Activated T-cell treated with anti-CD3 and anti-CD28 coated beads for 48 hours (primary cell): ENCODE results near the gene MRPS18A.
"Not testable (repeated sequence)": the region's sequence is repeated elsewhere in the genome, so short reads cannot be mapped to it uniquely, and the experiment has no call there.

Experiments used
- DNase-seq: peaks from one replicate; pipeline ENCODE4 v3.0.0-alpha.2; 2020; ENCODE audit warnings: low read depth

Gene MRPS18A

DNA sequence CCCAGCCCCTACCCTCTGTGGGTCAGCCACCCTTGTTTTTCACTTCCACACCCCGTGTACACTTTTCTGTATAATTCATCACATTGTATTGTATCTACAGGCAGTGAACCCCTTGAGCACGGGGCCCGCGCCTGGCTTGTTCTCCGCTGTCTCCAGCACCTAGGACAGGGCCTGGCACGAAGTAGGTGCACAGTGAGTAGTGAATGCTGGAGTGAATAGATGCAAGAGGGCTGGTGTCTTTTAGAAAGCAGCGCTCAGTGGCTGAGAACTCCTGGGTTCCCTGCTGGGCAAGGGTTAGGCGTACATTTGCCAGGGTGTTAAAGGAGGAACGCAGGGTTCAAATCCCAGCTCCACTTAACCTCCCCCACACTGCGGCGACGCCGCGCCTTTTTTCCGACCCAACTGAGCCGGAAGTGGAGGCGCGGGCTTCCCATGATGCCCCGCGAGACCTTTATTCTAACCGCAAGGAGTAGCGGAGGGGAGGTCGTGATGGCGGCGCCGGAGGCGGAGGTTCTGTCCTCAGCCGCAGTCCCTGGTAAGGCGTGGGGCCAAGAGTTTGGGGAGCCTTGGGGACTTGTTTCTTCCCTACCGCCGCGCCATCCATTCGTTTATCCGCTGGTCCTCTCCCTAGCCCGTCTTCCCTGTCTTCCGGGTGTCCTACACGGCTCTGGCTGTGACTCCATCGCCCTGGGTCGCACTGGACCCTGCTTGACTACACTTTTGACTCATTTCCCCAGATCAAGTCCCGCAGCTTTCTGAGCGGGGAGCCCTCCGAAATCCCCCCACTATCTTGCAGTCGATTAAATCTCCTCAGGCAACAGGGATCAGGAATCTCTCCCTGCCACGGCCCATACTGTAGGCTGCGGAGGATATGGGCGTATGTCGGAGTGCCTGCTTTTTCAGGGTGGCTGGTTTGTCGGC lies 51.9 kb downstream of the MRPS18A start, which contains the start of gene MAD2L1BP:
Gene MAD2L1BP (plus strand): TSS at position 454 of the 921 bp plus-strand sequence. CDS start 36 bp downstream, at position 490.
- peak; percentile 81 for DNase-seq

DNA sequence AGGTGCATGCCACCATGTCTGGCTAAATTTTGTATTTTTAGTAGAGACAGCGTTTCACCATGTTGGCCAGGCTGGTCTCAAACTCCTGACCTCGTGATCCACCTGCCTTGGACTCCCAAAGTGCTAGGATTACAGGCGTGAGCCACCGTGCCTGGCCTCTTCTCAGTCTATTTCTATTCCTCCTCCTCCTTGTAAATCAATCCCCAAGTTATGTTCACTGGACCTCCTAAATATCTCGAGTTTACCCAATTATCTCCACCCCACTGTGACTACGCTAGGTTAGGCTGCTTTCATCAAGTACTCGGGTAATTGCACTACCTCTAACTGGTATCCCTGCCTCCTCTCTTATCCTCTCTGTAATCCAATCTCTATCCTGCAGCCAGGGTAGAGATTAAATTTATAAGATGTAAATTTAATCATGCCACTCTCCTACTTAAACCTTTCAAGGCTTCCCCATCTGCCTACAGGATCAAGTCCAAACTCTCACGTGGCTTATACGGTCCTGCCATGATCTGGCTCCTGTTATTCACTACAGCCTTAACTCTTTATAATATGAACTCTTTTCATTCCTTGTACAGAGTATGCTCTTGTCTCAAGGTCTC lies 52.8 kb downstream of the MRPS18A start:
- DNase-seq, result no peak

DNA sequence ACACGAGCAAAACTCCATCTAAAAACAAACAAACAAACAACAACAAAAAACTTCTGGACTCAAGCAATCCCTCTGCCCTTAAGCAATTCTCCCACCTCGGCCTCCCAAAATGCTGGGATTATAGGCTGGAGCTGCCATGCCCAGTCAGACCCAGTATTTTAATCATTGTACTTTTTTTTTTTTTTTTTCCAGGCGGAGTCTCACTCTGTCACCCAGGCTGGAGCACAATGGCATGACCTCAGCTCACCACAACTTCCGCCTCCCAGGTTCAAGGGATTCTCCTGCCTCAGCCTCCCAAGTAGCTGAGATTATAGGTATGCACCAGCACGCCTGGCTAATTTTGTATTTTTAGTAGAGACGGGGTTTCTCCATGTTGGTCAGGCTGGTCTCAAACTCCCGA lies 54.6 kb downstream of the MRPS18A start:
- DNase-seq, result not testable (repeated sequence)

DNA sequence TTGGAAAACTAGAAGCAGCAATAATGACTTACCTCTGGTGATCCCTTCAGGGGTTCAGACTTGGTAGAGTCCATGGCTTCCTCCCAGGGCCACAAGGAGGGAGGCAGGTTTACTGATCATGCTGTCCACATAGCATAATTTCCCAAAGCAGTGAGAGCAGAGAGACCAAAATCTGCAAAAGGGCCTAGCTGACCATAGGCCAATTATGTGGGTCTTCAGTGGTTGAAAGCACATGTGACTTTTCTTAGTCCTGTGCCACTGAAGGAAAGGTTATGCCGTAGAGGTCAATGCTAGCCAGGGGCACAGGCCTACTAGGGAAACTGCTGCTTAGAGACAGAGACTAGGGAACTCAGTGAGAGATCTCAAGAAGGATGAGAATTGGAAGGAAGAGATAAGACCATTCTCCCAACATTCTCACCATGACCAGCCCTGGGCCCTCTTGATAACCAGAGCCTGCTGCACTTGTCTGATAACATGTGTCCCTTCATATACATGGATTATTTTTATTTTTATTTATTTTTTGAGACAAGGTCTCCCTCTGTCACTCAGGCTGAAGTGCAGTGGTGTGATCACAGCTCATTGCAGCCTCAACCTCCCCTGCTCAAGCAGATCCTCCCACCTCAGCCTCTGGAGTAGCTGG lies 56.5 kb downstream of the MRPS18A start:
- no peak for DNase-seq

DNA sequence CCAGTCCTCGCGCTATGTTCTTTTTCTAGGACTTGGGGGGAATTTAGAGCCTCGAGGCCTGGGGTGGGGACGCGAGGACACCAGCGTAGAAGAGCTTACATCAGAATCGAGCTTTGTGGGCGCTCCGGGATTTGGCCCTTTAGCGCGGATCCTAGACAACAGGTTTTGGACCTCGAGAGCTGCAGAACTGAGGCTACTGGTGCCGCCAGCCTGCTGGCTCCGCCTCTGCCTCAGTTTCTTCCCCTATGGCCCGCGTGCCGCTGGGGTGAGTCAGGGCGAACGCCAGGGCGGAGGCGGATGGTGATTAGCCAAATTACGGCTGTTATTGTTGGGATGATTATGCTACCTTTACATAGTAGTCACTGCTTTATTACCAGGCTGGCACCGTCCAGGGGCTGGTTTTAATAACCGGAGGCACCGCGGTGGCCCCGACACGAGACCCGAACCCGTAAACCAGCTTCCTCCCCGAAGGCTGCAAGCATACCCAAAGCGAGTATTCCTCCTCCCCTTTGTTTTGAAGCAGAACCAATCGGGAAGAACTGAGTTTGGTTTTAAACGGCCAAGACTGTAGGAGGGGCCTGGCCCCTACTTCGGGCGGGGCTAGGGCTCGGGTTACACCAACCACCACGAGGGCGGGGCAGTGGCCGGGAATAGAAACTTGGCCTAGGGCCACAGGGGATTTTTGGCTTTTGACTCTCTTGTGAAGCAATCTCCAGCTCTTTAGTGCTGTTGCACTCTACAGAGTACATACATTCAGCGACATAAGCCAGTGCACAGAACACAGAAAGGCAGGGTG lies 57.9 kb downstream of the MRPS18A start:
- peak; percentile 87 for DNase-seq

DNA sequence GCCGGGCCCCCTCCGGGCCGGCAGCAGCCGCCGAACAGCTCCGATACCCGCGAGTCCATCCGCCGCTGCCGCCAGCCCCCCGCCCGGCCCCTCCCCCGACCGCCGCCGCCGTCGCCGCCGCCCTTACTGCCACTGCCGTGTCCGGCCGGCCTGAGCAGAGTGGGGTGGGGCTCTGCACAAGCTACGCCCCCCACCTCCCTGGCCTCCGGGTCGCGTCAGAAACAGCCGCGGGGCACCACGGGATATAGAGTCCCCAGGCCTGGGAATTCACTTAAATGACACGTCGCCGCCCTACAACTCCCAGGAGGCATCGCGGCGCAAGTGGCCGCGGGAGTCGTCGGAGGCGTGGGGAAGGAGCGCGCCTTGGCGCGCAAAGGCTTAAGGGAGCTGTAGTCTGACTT lies 58.5 kb downstream of the MRPS18A start, which contains the start of gene GTPBP2:
Gene GTPBP2 (minus strand): TSS at position 161 of the 401 bp plus-strand sequence. CDS start 102 bp downstream, at position 59.
- DNase-seq, result peak; percentile 95

DNA sequence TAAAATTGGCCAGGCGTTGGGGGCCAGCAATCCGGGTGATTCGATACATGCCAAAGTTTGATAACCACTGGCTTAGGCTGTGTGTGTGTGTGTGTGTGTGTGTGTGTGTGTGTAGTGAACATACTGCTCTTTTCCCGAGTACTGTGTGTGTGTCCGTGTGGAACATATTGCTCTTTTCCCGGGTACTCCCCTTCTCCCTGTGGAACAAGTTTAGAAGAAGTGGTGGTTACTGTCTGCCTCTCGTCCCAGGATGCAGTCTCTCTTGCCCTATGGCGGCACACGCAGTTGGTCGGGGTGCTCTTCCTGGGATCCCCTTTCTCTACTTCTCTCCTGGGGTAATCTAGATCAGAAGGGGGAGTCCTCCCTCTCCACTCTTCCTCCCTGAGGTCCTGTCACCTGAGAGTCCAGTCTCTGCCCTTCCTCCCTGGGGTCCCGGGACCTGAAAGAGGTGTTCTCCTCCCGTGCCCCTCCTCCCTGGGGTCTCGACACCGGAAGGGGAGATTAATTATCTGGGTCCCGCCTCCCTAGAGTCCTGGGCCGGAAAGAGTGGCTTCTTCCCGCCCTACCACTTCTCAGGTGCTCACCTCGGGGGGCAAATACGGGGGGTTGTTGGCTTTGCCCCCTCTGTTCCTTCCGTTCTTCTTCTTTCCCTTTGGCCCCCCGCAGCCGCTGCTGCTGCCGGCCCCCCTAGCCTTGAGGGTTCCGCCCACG lies 59.0 kb downstream of the MRPS18A start:
- peak; percentile 36 for DNase-seq

DNA sequence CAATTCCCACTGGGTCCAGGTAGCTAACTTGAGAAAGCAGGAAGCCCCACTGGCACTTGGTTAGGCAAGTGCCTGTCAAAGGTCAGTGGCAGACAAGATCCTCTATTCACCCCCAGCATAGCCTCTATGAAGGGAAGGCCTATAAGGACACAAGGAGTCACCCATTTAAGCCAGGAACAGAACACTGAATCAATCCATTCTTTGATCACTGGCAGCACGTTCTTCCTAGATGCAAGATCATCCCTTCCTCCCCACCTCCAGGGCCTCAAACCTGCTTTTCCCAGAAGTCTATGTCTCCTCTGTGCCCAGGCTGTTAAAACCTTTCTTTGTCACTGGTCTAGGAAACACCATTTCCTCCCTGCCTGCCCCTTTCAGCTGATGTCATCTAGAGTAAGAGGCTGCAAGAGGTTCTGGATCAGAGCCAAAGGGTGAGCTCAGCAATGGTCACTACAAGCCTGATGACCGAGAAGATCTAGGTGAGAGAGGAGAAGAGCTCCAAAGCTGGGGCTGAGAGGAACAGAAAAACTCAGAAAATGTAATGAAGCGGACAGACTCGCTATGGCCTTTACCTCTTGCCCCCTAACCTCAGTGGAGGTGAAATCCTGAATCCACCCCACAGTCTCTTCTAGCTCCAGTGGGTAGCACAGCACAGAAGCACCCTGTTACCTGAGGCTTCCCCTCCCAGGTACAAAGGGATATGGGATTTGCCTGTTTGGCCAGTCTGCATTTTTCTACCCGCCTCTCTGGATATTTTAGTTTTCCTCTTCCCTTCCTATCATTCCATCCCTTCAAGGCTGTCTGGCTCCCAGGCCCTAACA lies 60.4 kb downstream of the MRPS18A start:
- no peak for DNase-seq

DNA sequence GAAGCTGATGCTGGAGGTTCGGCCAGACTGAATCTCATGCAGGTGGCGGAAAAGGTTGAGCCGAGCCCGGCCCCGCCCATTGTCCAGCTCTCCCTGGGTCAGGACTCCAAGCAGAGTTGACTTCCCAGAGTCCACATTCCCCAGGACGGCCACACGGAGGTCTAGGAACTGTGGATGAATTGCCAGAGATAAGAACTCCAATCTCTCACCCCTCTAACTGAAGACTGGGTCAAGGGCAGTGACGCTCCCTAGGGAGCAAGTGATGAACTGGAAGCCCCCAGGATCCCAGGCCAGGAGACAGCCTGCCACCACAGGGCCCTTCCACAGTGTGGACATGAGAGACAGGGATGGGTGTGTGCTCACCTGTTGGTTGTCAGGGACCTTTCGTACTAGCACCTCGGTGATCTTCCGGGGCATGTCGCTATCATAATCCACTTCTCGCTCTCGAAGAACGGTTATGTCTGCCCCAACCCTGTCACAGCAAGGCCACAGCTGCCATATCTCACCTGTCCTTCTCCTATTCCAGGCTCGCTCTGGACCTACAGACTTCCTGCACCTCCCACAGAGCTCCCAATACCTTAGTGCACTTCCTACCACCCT lies 62.1 kb downstream of the MRPS18A start:
- DNase-seq, result no peak

DNA sequence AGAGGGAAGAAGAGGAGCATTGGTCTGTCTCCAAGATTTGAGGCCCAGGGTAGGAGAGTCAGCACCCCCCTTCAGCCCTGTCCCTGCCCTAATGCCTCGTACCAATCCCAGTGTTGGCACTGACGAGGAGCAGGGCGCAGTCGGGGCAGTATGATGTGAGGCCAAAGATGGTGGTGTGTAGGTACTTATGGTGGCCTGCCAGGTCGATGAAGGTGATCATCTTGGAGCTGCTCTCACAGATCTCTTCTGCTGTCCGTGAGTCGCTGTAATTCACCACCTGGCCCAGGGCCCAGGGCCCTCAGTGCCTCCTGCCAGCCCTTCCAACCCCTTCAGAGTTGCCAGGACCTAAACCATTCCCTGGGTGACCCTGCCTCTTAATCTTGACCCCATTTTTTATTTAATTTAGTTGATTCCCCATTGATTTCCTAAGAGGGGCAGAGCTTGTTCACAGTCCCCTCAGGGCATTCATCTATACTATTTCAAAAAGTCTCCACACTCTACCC lies 62.8 kb downstream of the MRPS18A start:
- no peak for DNase-seq

DNA sequence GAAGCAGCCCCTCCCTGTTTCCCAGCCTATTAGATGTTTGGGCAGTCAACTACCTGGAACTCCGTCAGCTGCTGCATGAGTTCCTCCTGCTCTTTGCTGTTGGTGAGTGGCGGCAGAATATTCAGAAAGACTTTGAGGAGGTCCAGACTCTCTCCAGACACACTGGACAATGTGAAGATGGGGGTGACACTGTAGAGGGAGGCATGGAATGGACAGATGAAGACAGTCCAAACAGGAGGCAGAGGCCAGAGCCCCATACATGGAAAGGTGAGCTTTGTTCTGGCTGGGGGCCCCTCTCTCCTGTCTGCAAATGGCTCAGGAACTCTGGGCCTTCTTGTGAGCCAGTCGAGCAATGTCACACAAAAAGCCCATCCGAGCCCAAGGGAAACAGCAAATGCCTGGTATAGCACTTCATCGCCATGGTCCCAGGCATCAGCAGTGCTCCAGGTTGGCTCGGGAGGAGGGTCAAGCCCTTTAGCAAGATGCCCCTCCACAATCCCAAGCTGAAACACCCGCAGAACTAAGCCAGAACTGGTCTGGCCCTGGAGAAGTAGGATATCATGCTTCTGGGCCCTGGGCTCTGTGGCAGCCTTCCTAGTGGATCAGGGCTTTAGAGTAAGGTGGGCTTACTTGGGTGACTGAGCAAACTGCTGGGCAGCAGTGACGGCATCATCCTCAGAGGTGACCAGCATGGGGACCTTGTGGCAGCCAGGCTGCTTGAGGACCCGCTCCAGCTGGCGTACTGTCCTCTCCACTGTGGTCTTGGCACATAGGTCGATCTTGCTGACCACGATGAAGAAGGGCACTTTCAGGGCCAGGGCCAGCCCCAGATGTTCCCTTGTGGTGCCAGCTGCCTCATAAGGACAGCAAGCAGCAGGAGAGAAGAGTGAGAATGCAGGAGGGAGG lies 63.5 kb downstream of the MRPS18A start:
- DNase-seq, result no peak

DNA sequence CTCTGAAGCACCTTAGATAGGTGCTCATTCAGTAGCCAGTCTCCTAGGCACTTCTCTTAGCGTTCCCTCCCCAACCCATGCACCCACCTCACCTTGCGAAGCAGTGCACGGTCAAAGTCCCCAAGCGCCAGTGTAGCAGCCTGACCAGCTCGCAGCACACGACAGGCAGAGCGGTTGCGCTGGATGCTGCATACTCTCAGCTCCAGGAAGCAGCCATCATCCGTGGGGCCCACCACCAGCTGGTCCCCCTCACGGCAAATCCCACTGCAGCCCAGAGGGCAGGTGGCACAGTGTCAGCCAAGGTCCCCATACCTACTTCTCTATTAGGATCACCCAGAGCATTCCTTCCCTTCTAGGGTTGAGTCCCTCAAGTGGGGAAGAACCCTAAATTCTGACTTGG lies 65.0 kb downstream of the MRPS18A start:
- no peak for DNase-seq

DNA sequence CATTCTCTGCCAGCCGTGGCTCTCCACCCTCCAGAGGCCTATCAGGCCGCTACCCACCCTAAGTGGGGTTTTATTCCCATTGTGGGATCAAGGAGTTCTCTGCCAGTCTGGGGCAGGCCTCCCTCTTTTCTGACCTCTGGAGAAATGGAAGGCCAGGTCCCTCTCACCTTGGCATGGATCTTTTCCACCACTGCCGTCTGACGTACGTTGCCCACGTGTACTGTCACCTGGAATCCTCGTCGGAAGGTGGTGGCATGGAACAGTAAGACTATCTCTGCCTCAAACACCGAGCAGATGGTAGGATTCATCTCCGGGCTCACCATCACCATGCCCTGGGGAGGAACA lies 65.8 kb downstream of the MRPS18A start:
- no peak for DNase-seq
